Stimulated activated effector memory CD8-positive, alpha-beta T cell treated with anti-CD3 and anti-CD28 coated beads, Interleukin-12 subunit alpha, Interleukin-12 subunit beta, amount 100 ng/mL, for 72 hours (primary cell): ENCODE measurements around the gene SLC24A3.

ENCODE experiments used
- ATAC-seq: fragments of 150-1000 bp; cut with Tn5 transposase; 2 replicates; pipeline ENCODE4 v1.10.0; 2021
- DNase-seq, 2 donors: peaks; one replicate each; pipeline ENCODE4 v3.0.0; 2021 to 2022; ENCODE audit warnings: low spot score in 2 of 2
- H3K27ac Mint-ChIP-seq: one replicate; pipeline ENCODE4 v1.8.0; 2022; ENCODE audit warnings: mild to moderate bottlenecking, mixed read lengths
- H3K36me3 Mint-ChIP-seq: one replicate; pipeline ENCODE4 v1.8.0; 2022; ENCODE audit warnings: mild to moderate bottlenecking, mixed read lengths
- H3K4me1 Mint-ChIP-seq: one replicate; pipeline ENCODE4 v1.8.0; 2022; ENCODE audit warnings: mixed read lengths
- H3K4me3 Mint-ChIP-seq: one replicate; pipeline ENCODE4 v1.8.0; 2022; ENCODE audit warnings: mild to moderate bottlenecking, mixed read lengths
- H3K9me3 Mint-ChIP-seq: one replicate; pipeline ENCODE4 v1.8.0; 2022; ENCODE audit warnings: mixed read lengths

Gene SLC24A3

DNA sequence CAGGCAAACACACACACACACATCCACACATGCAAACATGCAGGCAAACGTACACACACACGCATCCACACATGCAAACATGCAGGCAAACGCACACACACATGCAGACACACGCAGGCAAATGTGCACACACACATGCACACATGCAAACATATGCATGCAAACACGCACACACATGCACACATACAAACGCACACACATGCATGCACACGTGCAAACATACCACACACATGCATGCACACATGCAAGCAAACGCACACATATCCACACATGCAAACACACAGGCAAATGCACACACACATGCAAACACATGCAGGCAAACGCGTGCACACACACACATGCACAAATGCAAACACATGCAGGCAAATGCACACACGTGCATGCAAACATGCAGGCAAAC, 498.7 kb downstream of the SLC24A3 start:
- DNase-seq (no peak), ATAC-seq (no peak)
- H3K27ac Mint-ChIP-seq, result no peak overlapping the region
- no peaks in the 10 kb centered on the region for H3K4me1 Mint-ChIP-seq
- peaks cover 2% of the 10 kb centered on the region for H3K9me3 Mint-ChIP-seq
- H3K4me3 Mint-ChIP-seq, result no peak overlapping the region
- H3K36me3 Mint-ChIP-seq, result no peaks in the 10 kb centered on the region

GRCh38 chr20:19712721-19713260, 500.3 kb downstream of the SLC24A3 start:
- Mint-ChIP-seq H3K36me3 (no peaks in the 10 kb centered on the region), H3K4me1 (no peaks in the 10 kb centered on the region), H3K9me3 (peaks cover 2% of the 10 kb centered on the region), H3K27ac (no peak overlapping the region), H3K4me3 (no peak overlapping the region)
- ATAC-seq (no peak), DNase-seq (no peak)

- ATAC-seq, result no peak
- no peak overlapping the region for H3K4me3 Mint-ChIP-seq
- no peak overlapping the region for H3K27ac Mint-ChIP-seq
- H3K36me3 Mint-ChIP-seq, result no peaks in the 10 kb centered on the region
- H3K9me3 Mint-ChIP-seq, result peaks cover 5% of the 10 kb centered on the region
- no peak for DNase-seq
- no peaks in the 10 kb centered on the region for H3K4me1 Mint-ChIP-seq
These were observed 501.6 kb downstream of the SLC24A3 start for GRCh38 chr20:19713822-19714578.

- ATAC-seq (no peak), DNase-seq (no peak)
- H3K27ac Mint-ChIP-seq, result no peak overlapping the region
- H3K9me3 Mint-ChIP-seq, result peaks cover 5% of the 10 kb centered on the region
- no peak overlapping the region for H3K4me3 Mint-ChIP-seq
- no peaks in the 10 kb centered on the region for H3K36me3 Mint-ChIP-seq
- H3K4me1 Mint-ChIP-seq, result no peaks in the 10 kb centered on the region
These were observed 502.1 kb downstream of the SLC24A3 start for GRCh38 chr20:19714579-19714840.

- H3K4me1 Mint-ChIP-seq, result no peaks in the 10 kb centered on the region
- H3K36me3 Mint-ChIP-seq, result no peaks in the 10 kb centered on the region
- DNase-seq (no peak), ATAC-seq (no peak)
- H3K4me3 Mint-ChIP-seq, result no peak overlapping the region
- no peak overlapping the region for H3K27ac Mint-ChIP-seq
- H3K9me3 Mint-ChIP-seq, result peaks cover 5% of the 10 kb centered on the region
These were observed 503.5 kb downstream of the SLC24A3 start for GRCh38 chr20:19715986-19716385.

GRCh38 chr20:19718880-19719279, 506.4 kb downstream of the SLC24A3 start:
- ATAC-seq (no peak), DNase-seq (no peak)
- Mint-ChIP-seq H3K36me3 (no peaks in the 10 kb centered on the region), H3K4me1 (no peaks in the 10 kb centered on the region), H3K4me3 (no peak overlapping the region), H3K27ac (no peak overlapping the region), H3K9me3 (peaks cover 5% of the 10 kb centered on the region)

- no peak overlapping the region for H3K27ac Mint-ChIP-seq
- H3K4me3 Mint-ChIP-seq, result no peak overlapping the region
- no peaks in the 10 kb centered on the region for H3K4me1 Mint-ChIP-seq
- ATAC-seq, result no peak
- peaks cover 4% of the 10 kb centered on the region for H3K9me3 Mint-ChIP-seq
- DNase-seq, result no peak
- H3K36me3 Mint-ChIP-seq, result no peaks in the 10 kb centered on the region
These were observed 508.5 kb downstream of the SLC24A3 start for GRCh38 chr20:19720991-19721390.

DNA sequence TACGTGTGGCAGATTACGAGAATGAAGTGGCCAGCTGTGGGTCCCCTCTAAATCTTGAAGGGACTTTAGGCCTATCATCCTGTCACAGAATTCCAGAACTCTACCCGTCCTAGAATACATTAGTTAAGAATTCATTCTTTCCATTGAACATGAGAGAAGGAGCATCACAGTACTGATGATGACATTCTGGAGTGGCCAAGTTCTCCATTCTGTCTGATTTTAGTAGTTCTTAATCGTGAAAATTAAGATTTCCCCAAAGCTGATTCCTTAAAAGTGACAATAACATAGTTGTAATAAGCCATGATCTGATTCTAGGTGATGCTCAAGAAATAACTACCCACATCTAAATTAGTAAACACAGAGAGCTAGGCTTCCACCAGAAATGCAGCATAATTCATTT, 510.6 kb downstream of the SLC24A3 start:
- Mint-ChIP-seq H3K36me3 (no peaks in the 10 kb centered on the region), H3K9me3 (peaks cover 4% of the 10 kb centered on the region), H3K4me1 (no peaks in the 10 kb centered on the region), H3K4me3 (no peak overlapping the region), H3K27ac (no peak overlapping the region)
- DNase-seq (no peak), ATAC-seq (no peak)

DNA sequence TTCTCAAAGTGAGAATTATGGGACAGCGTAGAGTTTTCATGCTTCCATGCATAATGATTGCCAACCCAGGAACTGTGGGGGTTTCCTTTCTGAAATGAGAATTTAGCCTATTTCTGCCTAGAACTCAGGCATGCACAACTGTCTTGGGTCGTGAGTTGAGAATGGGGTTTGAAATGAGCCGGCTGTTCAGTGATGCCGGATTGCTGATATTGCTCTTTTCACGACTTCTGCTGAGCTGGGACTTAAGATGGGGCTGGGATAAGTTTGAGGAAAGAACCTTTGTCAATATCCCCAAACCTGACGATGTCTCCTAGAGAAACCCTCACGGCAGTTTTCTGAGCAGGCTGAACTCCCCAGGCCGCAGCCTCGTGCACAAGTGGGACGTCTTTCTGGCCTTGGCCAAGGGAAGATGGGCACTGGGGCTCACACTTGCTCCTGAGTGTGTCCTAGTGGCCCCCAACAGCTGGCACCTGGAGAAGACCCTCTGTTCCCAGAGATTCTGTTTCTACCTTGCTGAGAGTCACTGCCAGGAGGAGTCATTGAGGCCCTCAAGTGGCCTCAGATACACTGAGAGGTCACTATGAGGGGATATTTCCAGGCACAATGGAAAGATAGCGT, 511.5 kb downstream of the SLC24A3 start:
- no peak overlapping the region for H3K4me3 Mint-ChIP-seq
- no peaks in the 10 kb centered on the region for H3K4me1 Mint-ChIP-seq
- ATAC-seq (no peak), DNase-seq (no peak)
- H3K27ac Mint-ChIP-seq, result no peak overlapping the region
- no peaks in the 10 kb centered on the region for H3K36me3 Mint-ChIP-seq
- no peaks in the 10 kb centered on the region for H3K9me3 Mint-ChIP-seq

- ATAC-seq (no peak), DNase-seq (no peak)
- no peak overlapping the region for H3K27ac Mint-ChIP-seq
- no peaks in the 10 kb centered on the region for H3K36me3 Mint-ChIP-seq
- no peaks in the 10 kb centered on the region for H3K4me1 Mint-ChIP-seq
- H3K4me3 Mint-ChIP-seq, result no peak overlapping the region
- H3K9me3 Mint-ChIP-seq, result no peaks in the 10 kb centered on the region
These were observed 512.9 kb downstream of the SLC24A3 start for GRCh38 chr20:19725373-19725772.

DNA sequence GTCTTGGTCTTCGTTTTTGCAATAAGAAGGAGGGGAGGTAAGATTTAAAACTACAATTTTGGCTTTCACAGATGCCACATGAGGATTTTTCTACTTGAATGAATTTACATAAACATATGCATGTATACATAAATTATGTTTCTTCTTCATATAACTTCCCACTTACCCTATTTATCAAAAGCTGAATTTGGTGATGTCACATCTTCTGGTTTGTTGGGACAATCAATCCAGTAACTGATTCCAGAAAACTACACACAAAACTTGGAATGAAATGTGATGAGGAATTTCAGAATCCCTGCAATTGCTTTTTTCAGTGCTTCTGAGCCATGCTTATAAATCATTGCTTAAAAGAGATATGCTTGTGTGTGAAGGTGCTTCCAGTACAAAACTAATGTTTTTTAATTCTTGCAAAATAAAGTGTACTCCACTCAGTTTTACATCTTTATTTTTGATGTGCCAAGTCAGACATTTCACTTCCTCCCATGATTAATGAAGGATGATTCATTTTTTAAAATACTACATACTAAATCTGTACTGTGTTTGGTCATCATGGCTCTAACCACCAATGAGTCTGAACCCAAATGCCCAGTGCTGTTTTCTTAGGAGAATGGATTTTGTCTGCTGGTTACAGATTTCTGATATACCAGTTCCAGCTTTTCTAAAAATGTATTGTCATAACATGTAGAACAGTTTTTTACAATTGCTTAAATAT, 513.5 kb downstream of the SLC24A3 start:
- Mint-ChIP-seq H3K36me3 (no peaks in the 10 kb centered on the region), H3K27ac (no peak overlapping the region)
- DNase-seq, result no peak

DNA sequence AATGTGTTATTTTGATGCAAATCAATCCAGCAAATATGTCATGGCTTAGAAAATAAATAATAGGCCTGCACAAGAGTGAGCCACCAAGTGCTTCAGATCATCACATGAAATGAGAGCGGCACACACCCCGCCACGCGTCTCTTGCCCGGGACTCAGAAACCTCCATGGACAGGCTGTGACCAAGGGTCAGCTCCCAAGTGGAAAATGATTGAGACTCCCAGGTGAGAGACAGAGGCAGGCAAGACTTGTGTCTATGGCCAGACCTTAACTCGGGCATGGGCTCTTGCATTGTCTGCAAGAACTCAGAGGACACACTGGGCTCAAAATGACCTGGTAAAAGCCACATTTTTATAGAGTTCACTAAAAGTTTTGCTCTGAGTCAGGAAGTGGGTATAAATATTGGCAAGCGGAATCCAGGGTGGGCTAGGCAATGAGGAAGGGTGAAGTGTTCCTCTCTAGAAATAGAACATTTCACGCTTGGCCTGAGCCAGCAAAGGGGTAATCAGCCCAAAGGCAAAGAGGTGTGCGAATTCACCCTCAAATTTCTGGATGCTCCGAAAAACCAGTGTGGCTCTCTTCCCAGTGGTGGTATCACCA, 514.9 kb downstream of the SLC24A3 start:
- no peak overlapping the region for H3K27ac Mint-ChIP-seq
- DNase-seq (no peak), ATAC-seq (no peak)
- no peaks in the 10 kb centered on the region for H3K9me3 Mint-ChIP-seq
- no peaks in the 10 kb centered on the region for H3K36me3 Mint-ChIP-seq
- H3K4me3 Mint-ChIP-seq, result no peak overlapping the region
- no peaks in the 10 kb centered on the region for H3K4me1 Mint-ChIP-seq

More for the DNA sequence above, 513.5 kb downstream of the SLC24A3 start:
- H3K4me1 Mint-ChIP-seq, result no peaks in the 10 kb centered on the region
- no peaks in the 10 kb centered on the region for H3K9me3 Mint-ChIP-seq
- no peak for ATAC-seq
- no peak overlapping the region for H3K4me3 Mint-ChIP-seq

DNA sequence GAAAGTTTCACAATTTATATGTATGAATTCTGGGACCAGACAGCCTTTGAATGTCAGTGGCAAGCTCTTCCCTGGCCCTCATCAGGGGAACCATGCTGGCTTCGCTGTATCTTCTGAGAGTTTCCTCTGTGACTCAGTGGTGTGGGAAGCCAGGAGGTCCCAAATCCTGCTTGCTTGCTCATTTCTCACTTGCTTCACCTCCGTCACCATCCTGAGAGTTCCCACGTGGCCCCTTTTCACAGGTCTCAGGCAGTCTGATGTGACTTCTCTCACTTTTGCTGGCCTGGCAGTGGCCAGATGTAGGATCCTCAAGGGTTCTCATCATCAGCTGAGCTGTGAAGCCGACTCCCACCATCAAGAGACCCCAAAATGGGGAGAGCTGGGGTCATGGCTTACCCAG, 517.2 kb downstream of the SLC24A3 start:
- Mint-ChIP-seq H3K4me1 (no peaks in the 10 kb centered on the region), H3K9me3 (no peaks in the 10 kb centered on the region), H3K27ac (no peak overlapping the region), H3K4me3 (no peak overlapping the region), H3K36me3 (no peaks in the 10 kb centered on the region)
- DNase-seq (no peak), ATAC-seq (peak; percentile 36)

DNA sequence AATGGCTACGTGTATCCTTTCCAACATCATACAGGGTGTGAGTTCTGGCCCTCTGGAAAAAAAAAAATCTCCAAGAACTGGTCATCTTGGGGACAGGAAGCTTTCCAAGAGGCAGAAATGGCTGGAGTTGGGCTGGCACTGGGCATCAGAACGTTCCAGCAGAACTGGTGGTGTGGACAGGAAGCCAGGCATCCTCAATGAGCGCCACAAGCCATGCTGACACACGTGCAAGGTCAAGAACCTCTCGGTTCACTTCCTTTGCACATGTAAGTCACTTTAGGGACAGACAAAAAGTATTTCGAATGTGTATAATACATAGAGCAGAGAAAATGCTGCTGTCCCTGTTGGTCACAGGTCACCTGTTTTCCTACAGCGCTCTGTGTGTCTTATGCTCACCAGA, 518.3 kb downstream of the SLC24A3 start:
- H3K36me3 Mint-ChIP-seq, result no peaks in the 10 kb centered on the region
- no peaks in the 10 kb centered on the region for H3K4me1 Mint-ChIP-seq
- H3K9me3 Mint-ChIP-seq, result no peaks in the 10 kb centered on the region
- H3K27ac Mint-ChIP-seq, result no peak overlapping the region
- no peak overlapping the region for H3K4me3 Mint-ChIP-seq
- ATAC-seq (no peak), DNase-seq (no peak)

GRCh38 chr20:19734811-19735210, 522.4 kb downstream of the SLC24A3 start:
- H3K27ac Mint-ChIP-seq, result no peak overlapping the region
- ATAC-seq, result no peak
- H3K36me3 Mint-ChIP-seq, result no peaks in the 10 kb centered on the region

More at GRCh38 chr20:19734811-19735210, 522.4 kb downstream of the SLC24A3 start:
- Mint-ChIP-seq H3K4me3 (no peak overlapping the region), H3K9me3 (no peaks in the 10 kb centered on the region), H3K4me1 (no peaks in the 10 kb centered on the region)
- no peak for DNase-seq
